ENCODE data around the gene MOV10L1.
A peak's percentile ranks its signal among the peaks of the same experiment; 100 is the strongest.
"Not testable (repeated sequence)": the region's sequence is repeated elsewhere in the genome, so short reads cannot be mapped to it uniquely, and the experiment has no call there.

Gene MOV10L1

GRCh38 chr22:50157709-50158375, 68.0 kb downstream of the MOV10L1 start:
- no peak for DNase-seq (ENCODE audit: low read depth in 2 of 2)

GRCh38 chr22:50160947-50161346, 71.1 kb downstream of the MOV10L1 start:
- no peak for DNase-seq (ENCODE audit: low read depth in 2 of 2)

- no peak for DNase-seq (ENCODE audit: low read depth in 2 of 2)
Observed at GRCh38 chr22:50161508-50162390, 71.9 kb downstream of the MOV10L1 start.

GRCh38 chr22:50162391-50162956, 72.7 kb downstream of the MOV10L1 start:
- DNase-seq (ENCODE audit: low read depth in 2 of 2), result no peak

- DNase-seq (ENCODE audit: low read depth in 2 of 2), result no peak
Observed at GRCh38 chr22:50165436-50166123, 75.8 kb downstream of the MOV10L1 start.

- no peak for DNase-seq (ENCODE audit: low read depth in 2 of 2)
Observed at GRCh38 chr22:50167689-50168489, 78.1 kb downstream of the MOV10L1 start.

- not testable (repeated sequence) for DNase-seq (ENCODE audit: low read depth in 2 of 2)
Observed at GRCh38 chr22:50168490-50169180, 78.8 kb downstream of the MOV10L1 start.

- DNase-seq (ENCODE audit: low read depth in 2 of 2), result no peak
Observed at GRCh38 chr22:50169181-50169759, 79.5 kb downstream of the MOV10L1 start.

GRCh38 chr22:50169774-50170341, 80.1 kb downstream of the MOV10L1 start:
- peak; percentile 44 to 45 for DNase-seq (ENCODE audit: low read depth in 2 of 2)

GRCh38 chr22:50170453-50171318, 80.9 kb downstream of the MOV10L1 start, which contains the start of gene PANX2:
Gene PANX2, plus strand, starts transcription at chr22:50170731. Its CDS starts 0 bp downstream, at chr22:50170731.
- DNase-seq (ENCODE audit: low read depth in 2 of 2), result no peak

GRCh38 chr22:50171319-50171964, 81.6 kb downstream of the MOV10L1 start:
- DNase-seq (ENCODE audit: low read depth in 2 of 2), result no peak

- no peak for DNase-seq (ENCODE audit: low read depth in 2 of 2)
Observed at GRCh38 chr22:50171965-50172421, 82.2 kb downstream of the MOV10L1 start.

- DNase-seq (ENCODE audit: low read depth in 2 of 2), result no peak
Observed at GRCh38 chr22:50173311-50173982, 83.6 kb downstream of the MOV10L1 start.

GRCh38 chr22:50173983-50174355, 84.2 kb downstream of the MOV10L1 start:
- no peak for DNase-seq (ENCODE audit: low read depth in 2 of 2)

- no peak for DNase-seq (ENCODE audit: low read depth in 2 of 2)
Observed at GRCh38 chr22:50174382-50175190, 84.8 kb downstream of the MOV10L1 start.

GRCh38 chr22:50175191-50175461, 85.3 kb downstream of the MOV10L1 start:
- DNase-seq (ENCODE audit: low read depth in 2 of 2), result no peak

All from stimulated activated CD4-positive, alpha-beta T cell treated with anti-CD3 and anti-CD28 coated beads, Interleukin-4, amount 100 ng/mL, for 48 hours (primary cell).